Muscle of leg (tissue), 11 donors: ENCODE data around the gene SLC7A8. TPM values are rescaled to one million over a fixed set of nuclear protein-coding genes. Genes with fewer than 3 reads are reported as not detected.
A peak's percentile ranks its signal among the peaks of the same experiment; 100 is the strongest.
"Not testable (repeated sequence)": the region's sequence is repeated elsewhere in the genome, so short reads cannot be mapped to it uniquely, and the experiment has no call there.

ENCODE experiments used
- DNase-seq: peaks from one replicate; pipeline ENCODE4 v3.0.0; 2013
- H3K27ac ChIP-seq: one replicate; pipeline ENCODE4 v1.5.1; 2013; ENCODE audit warnings: mild to moderate bottlenecking, low read length, control low read depth
- H3K27me3 ChIP-seq: one replicate; pipeline ENCODE4 v1.6.1; 2013; ENCODE audit warnings: low read length; ENCODE audit not compliant: control insufficient read depth, insufficient read depth
- H3K36me3 ChIP-seq: one replicate; pipeline ENCODE4 v1.6.1; 2013; ENCODE audit warnings: low read length; ENCODE audit not compliant: control insufficient read depth, insufficient read depth
- H3K4me1 ChIP-seq: one replicate; pipeline ENCODE4 v1.6.1; 2013; ENCODE audit warnings: low read length; ENCODE audit not compliant: control insufficient read depth, insufficient read depth
- H3K4me3 ChIP-seq: one replicate; pipeline ENCODE4 v1.5.1; 2013; ENCODE audit warnings: low read length, control low read depth
- H3K9me3 ChIP-seq: replicated peaks from 2 replicates; pipeline ENCODE4 v1.6.1; 2013; ENCODE audit warnings: low read depth, low read length; ENCODE audit not compliant: control insufficient read depth
- WGBS: methylation state at CpG from one replicate; pipeline ENCODE4 v1.1.5; 2013; ENCODE audit warnings: missing lambda C conversion rate; ENCODE audit not compliant: insufficient coverage; 5-methylcytosine and 5-hydroxymethylcytosine counted together
- polyA plus RNA-seq, 8 donors: library from polyadenylated mRNA; unstranded; fragments of 120-200 nt; gene quantifications; one replicate each; pipeline versions ENCODE4 v1.2.1 to v1.2.3, GENCODE V29; 2013; ENCODE audit warnings: inconsistent platforms in 1 of 8, low replicate concordance in 1 of 8; ENCODE audit not compliant: insufficient read length in 8 of 8, insufficient read depth in 1 of 8
- total RNA-seq: library from RNA; stranded (reverse); fragments of 120-200 nt; gene quantifications from one replicate; pipeline ENCODE4 v1.2.4, GENCODE V29; 2013

SLC7A8 gene
- total and polyA plus RNA-seq, 9 donors = 2.6 to 10.6 (median 4.6) TPM

- H3K27ac ChIP-seq = no peak overlapping the region
- DNase-seq = peak; percentile 55
- H3K9me3 ChIP-seq = no peaks in the 10 kb centered on the region
- H3K4me1 ChIP-seq = no peaks in the 10 kb centered on the region
- no peak overlapping the region for H3K4me3 ChIP-seq
- no peaks in the 10 kb centered on the region for H3K36me3 ChIP-seq
- H3K27me3 ChIP-seq = no peaks in the 10 kb centered on the region
Measured at GRCh38 chr14:23208324-23208723, 24.9 kb upstream of the SLC7A8 start.

DNA sequence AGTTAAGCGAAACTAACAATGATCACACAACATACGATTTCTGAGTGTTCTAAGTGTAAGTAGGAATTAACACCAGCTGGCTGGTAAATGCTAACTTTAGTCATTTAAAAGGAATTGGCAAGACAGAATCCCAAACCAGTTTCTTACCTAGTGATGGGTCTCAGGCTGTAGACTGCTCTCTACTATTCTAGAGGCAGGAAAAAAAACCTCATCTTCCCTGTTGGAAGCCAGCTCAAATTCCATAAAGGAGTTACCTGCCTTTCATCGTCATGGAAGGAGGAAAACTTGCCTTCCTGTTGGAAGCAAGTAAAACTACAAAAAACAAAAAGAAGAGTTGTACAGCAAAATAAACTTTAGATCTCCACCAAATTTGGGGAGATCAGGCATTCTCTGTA, 23.7 kb upstream of the SLC7A8 start:
- no peaks in the 10 kb centered on the region for H3K9me3 ChIP-seq
- H3K36me3 ChIP-seq = no peaks in the 10 kb centered on the region
- no peak overlapping the region for H3K4me3 ChIP-seq
- no CpG with 5 or more reads among the region's 3 CpGs for WGBS
- H3K4me1 ChIP-seq = no peaks in the 10 kb centered on the region
- no peak for DNase-seq
- no peak overlapping the region for H3K27ac ChIP-seq
- H3K27me3 ChIP-seq = no peaks in the 10 kb centered on the region

GRCh38 chr14:23206422-23207145, 23.1 kb upstream of the SLC7A8 start:
- Histone ChIP-seq H3K27ac (no peak overlapping the region), H3K4me1 (no peaks in the 10 kb centered on the region), H3K36me3 (no peaks in the 10 kb centered on the region), H3K27me3 (no peaks in the 10 kb centered on the region), H3K9me3 (no peaks in the 10 kb centered on the region), H3K4me3 (no peak overlapping the region)
- no peak for DNase-seq
- WGBS = no CpG with 5 or more reads among the region's 3 CpGs

- Histone ChIP-seq H3K27me3 (no peaks in the 10 kb centered on the region), H3K4me1 (no peaks in the 10 kb centered on the region), H3K36me3 (no peaks in the 10 kb centered on the region), H3K4me3 (no peak overlapping the region), H3K27ac (no peak overlapping the region), H3K9me3 (no peaks in the 10 kb centered on the region)
- 83% methylated on average over 5 of the region's 7 CpGs for WGBS
- DNase-seq = no peak
Measured at GRCh38 chr14:23202001-23202400, 18.5 kb upstream of the SLC7A8 start.

GRCh38 chr14:23199141-23199540, 15.7 kb upstream of the SLC7A8 start:
- H3K4me1 ChIP-seq, H3K4me3 ChIP-seq, H3K27me3 ChIP-seq, H3K36me3 ChIP-seq, DNase-seq, H3K9me3 ChIP-seq, H3K27ac ChIP-seq: not testable (repeated sequence)
- WGBS = no CpG with 5 or more reads among the region's 1 CpG

- H3K9me3 ChIP-seq, DNase-seq: not testable (repeated sequence)
- WGBS = no CpG with 5 or more reads among the region's 2 CpGs
Measured at GRCh38 chr14:23196487-23196886, 13.0 kb upstream of the SLC7A8 start.

GRCh38 chr14:23195552-23196101, 12.2 kb upstream of the SLC7A8 start:
- Histone ChIP-seq H3K27me3 (peaks cover 2% of the 10 kb centered on the region), H3K27ac (no peak overlapping the region), H3K9me3 (no peaks in the 10 kb centered on the region), H3K4me1 (no peaks in the 10 kb centered on the region), H3K4me3 (no peak overlapping the region), H3K36me3 (no peaks in the 10 kb centered on the region)
- 77% methylated on average over 6 of the region's 7 CpGs for WGBS
- no peak for DNase-seq

More at GRCh38 chr14:23196487-23196886, 13.0 kb upstream of the SLC7A8 start:
- not testable (repeated sequence) for H3K4me3 ChIP-seq, H3K27ac ChIP-seq, H3K27me3 ChIP-seq, H3K36me3 ChIP-seq, H3K4me1 ChIP-seq

DNA sequence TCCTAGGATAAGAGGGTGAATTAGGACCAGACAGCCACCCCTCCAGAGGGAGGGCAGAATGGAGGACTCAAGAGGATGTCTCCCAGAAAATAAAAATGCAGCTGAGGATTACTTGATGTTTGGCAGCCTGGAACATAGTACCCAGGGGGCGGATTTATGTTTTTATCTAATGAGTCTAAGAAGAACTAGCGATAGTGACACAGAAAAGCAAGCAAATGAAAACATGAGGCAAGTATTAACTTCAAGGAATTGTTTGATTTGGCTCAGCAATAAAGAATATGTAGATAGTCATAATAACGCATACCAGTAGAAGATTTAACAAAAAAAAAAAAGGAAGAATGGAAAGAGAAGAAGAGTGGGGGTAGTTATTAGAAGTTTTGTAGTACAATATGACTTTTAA, 10.0 kb upstream of the SLC7A8 start:
- Histone ChIP-seq H3K4me3 (no peak overlapping the region), H3K9me3 (no peaks in the 10 kb centered on the region), H3K36me3 (no peaks in the 10 kb centered on the region), H3K4me1 (no peaks in the 10 kb centered on the region), H3K27me3 (peaks cover 2% of the 10 kb centered on the region), H3K27ac (no peak overlapping the region)
- no peak for DNase-seq
- 100% methylated on average over 1 of the region's 3 CpGs for WGBS

DNA sequence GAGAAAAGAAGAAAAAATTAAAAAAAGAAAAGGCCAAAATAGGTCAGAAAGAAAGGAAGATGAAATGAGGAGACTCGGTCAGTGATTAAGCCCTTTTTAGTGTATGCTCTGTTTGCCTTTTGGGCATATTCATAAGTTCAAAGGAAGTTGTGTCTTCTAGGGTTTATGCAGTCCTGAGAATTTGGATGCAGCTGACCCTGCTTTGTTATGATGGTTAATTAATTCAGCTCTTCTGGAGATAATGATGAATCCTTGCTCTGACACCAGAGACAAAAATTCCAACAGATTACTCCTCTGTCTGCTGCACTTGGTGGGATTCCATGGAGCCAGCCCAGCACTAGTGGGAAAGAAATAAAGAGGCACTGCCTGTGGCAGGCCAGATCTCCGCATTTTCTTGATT, 4.5 kb upstream of the SLC7A8 start:
- DNase-seq = no peak
- no peaks in the 10 kb centered on the region for H3K36me3 ChIP-seq
- H3K9me3 ChIP-seq = no peaks in the 10 kb centered on the region
- peaks cover 4% of the 10 kb centered on the region for H3K27me3 ChIP-seq
- no peak overlapping the region for H3K27ac ChIP-seq
- 55% methylated on average over 2 of the region's 2 CpGs for WGBS
- no peak overlapping the region for H3K4me3 ChIP-seq
- H3K4me1 ChIP-seq = peaks cover 5% of the 10 kb centered on the region

- no peak overlapping the region for H3K4me3 ChIP-seq
- peaks cover 11% of the 10 kb centered on the region for H3K27me3 ChIP-seq
- peaks cover 10% of the 10 kb centered on the region for H3K4me1 ChIP-seq
- DNase-seq = peak; percentile 78
- 100% methylated on average over 2 of the region's 12 CpGs for WGBS
- H3K36me3 ChIP-seq = no peaks in the 10 kb centered on the region
- no peaks in the 10 kb centered on the region for H3K9me3 ChIP-seq
- no peak overlapping the region for H3K27ac ChIP-seq
Measured at GRCh38 chr14:23186913-23187654, 3.6 kb upstream of the SLC7A8 start.
